Activated CD8-positive, alpha-beta memory T cell treated with anti-CD3 and anti-CD28 coated beads, Interleukin-2, amount 50 U/mL, for 24 hours (primary cell): ENCODE measurements around the gene OGFRL1.

Experiments used
- DNase-seq: peaks from one replicate; pipeline ENCODE4 v3.0.0-alpha.2; 2020; ENCODE audit errors: extremely low read depth

The OGFRL1 gene

GRCh38 chr6:71287038-71287437 lies 1.6 kb upstream of the OGFRL1 start:
- no peak for DNase-seq

GRCh38 chr6:71287926-71288227 lies 734 bp upstream of the OGFRL1 start:
- DNase-seq: no peak

- no peak for DNase-seq
These were observed 609 bp downstream of the OGFRL1 start for GRCh38 chr6:71289039-71289801.

GRCh38 chr6:71289802-71290175 lies 1.2 kb downstream of the OGFRL1 start:
- DNase-seq: no peak

DNA sequence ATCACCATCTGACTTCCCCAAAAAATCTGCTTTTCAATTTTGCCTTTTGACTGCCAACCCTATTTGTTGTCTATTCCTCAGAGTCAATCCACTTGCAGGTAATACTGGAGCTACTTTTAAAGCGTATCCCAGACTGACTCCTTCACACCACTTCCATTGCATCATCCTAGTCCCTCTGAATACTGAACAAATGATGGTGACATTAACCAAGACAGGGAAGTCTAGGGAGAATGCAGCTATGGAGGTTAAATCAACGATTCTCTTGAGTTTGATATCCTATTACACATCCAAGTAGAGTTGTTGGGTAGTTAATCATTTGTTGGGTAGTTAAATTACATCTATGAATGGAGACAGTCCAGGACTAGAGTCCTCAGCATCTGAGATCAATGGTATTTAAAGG lies 2.0 kb downstream of the OGFRL1 start:
- DNase-seq: no peak

- no peak for DNase-seq
These were observed 3.4 kb downstream of the OGFRL1 start for GRCh38 chr6:71292001-71292400.

- no peak for DNase-seq
These were observed 5.5 kb downstream of the OGFRL1 start for GRCh38 chr6:71294121-71294523.

DNA sequence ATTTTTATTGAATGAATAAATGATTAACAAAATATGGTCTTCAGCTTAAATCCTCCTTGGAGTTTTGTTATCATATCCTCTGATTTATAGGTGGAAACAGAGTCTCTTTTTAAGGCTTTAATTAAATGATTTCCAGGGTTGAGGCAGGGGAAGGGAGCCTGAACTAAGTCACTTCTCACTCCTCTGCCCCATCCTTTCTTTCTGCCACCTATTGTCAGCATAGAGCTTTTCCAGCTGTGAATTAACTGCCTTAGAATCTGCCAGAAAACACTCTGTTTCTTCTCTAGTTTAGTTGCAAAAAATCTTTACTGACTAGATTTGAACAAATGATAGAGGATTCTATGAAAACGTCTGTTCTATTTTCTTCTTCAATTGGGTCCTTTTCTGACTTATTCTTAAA lies 9.8 kb downstream of the OGFRL1 start:
- no peak for DNase-seq

- DNase-seq: no peak
These were observed 11.2 kb downstream of the OGFRL1 start for GRCh38 chr6:71299541-71300470.

- no peak for DNase-seq
These were observed 12.1 kb downstream of the OGFRL1 start for GRCh38 chr6:71300561-71301168.

GRCh38 chr6:71301546-71301945 lies 12.9 kb downstream of the OGFRL1 start:
- DNase-seq: no peak

GRCh38 chr6:71309656-71310055 lies 21.0 kb downstream of the OGFRL1 start:
- DNase-seq: no peak

- no peak for DNase-seq
These were observed 21.6 kb downstream of the OGFRL1 start for GRCh38 chr6:71310261-71310660.

DNA sequence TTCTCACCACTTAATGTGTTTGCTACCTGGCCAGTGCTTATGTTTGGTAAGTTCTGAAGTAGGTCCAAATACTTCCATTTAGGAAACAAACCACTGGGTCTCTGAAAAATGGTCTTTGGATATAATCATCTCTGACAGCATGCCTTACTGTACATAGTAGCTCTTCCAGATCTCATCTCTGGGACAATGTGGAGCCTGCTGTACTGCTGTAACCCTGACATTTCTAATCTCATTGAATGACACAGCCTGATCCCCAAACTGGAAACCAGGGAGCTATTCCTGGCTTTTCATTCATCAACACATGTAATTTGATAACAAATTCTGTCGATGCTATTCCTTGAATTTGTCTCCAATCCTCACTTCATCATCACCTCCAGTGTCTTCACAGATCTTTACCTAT lies 23.5 kb downstream of the OGFRL1 start:
- DNase-seq: no peak

GRCh38 chr6:71317441-71317840 lies 28.8 kb downstream of the OGFRL1 start:
- DNase-seq: no peak

DNA sequence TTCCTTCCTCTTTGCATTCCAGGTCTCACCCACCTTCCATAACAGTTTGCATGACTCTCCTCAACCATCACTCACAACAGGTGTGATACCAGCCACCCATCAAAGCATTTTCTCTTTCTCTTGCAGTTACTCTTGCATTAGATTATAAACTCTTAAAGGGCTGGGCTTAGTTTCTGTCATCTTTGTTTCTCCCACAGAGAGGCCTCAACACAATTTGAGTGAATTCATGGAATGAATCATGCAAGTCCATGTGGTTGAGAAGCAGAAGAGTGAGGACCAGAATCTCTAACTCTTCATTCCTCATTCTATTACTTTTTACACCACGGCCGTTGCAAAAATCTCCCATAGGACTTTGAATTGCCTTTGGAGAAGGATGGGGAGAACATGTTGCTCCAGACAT lies 31.4 kb downstream of the OGFRL1 start:
- DNase-seq: no peak

GRCh38 chr6:71321314-71321713 lies 32.7 kb downstream of the OGFRL1 start:
- DNase-seq: no peak

DNA sequence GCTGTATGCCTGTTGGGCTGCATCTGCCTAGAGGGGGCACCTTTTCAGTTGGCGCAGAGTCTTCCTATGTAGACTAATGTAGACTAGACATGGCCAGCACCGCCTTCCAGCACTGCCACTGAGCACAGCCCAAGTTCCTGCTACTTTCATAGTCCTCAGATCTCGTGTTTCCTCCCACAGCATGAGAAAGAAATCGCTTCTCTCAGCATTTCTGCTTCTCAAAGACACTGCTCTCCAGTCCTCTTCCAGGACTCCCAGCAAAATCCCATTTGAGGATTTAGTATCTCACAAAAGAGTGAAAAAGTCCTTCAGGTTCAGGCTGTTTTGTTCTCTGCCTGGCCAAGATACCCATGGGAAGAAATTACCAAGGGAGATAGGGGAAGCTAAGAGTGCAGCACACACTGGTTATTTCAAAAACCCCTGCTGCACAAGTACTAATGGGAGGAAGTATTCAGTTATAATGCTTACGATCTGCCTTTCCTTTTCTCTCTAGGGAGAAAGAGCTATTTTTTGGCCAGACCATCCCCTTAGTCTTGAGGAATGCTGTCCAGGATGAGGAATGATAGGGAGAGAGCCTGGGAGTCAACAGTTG lies 35.7 kb downstream of the OGFRL1 start:
- DNase-seq: no peak

DNA sequence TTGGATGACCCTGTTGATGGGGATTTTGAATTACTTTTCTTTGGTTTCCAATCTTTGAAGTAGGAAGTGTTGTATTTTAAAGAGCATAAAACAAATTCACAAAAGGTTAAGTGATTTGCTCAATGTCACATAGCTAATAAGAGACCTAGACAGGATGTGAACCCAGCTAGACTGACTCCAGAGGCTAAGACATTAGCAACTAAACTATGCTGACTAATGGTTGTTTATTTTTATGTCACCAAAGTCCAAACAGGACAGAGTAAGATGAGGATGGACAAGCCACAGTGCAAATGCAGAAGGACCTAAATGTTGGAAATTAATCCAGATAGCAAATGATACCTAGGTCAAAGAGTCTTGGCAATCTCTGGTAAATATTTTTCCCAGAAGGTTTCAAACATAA lies 38.0 kb downstream of the OGFRL1 start:
- DNase-seq: no peak

DNA sequence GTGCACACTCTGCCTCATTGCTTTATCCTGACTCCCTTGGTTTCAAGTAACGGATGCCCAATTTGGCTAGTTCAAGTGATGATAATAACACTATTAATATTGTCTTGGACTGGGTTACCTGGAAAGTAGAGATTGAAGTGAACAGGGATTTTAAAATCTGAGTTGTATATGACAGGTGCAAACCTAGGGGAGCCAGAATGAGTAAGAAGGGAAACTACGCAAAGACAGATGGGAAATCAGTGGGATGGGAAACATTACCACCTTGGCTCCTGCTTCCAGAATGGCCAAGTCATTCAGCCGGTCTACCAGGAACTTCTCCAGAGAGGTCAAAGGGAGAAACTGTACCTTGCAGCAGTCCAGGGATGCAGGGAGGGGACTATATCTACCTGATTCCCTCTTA lies 41.9 kb downstream of the OGFRL1 start:
- DNase-seq: no peak

DNA sequence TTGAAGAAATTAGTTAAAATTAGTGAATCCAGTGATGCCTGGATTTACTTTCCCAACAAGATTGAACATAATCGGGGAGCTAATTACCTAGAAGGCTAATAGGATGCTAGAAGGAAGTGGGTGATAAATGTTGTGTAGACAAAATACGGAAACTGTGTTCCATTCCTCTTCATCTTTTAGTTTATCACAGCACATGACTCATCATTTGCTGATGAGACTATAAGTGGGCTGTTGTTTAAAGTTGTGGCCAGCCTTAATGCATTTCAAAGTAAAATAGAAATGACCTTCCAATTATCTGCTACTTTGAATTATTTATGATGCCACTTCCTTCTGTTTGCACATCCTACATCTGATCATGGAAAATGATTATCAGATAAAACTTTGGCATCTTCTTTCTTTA lies 43.4 kb downstream of the OGFRL1 start:
- DNase-seq: no peak

- no peak for DNase-seq
These were observed 44.4 kb downstream of the OGFRL1 start for GRCh38 chr6:71333050-71333449.

- no peak for DNase-seq
These were observed 45.1 kb downstream of the OGFRL1 start for GRCh38 chr6:71333697-71334096.
